Tibial nerve (tissue), 4 donors: ENCODE measurements around the gene SCLT1. TPM values are rescaled to one million over a fixed set of nuclear protein-coding genes. Genes with fewer than 3 reads are reported as not detected.

Source experiments
- DNase-seq, 2 donors: peaks; one replicate each; pipeline ENCODE4 v3.0.0-alpha.2; 2019; ENCODE audit warnings: low spot score in 2 of 2
- H3K27ac ChIP-seq, 4 donors: fragments of 200-600 bp; sonication (generic) in 3 of 4; one replicate each; pipeline ENCODE4 v1.5.1; 2017 to 2019; ENCODE audit warnings: mild to moderate bottlenecking in 1 of 4
- H3K27me3 ChIP-seq, 2 donors: fragments of 200-600 bp; sonication (generic) in 1 of 2; one replicate each; pipeline versions ENCODE4 v1.5.1 to v1.6.0; 2017 to 2019
- H3K36me3 ChIP-seq, 3 donors: fragments of 200-600 bp; sonication (generic); one replicate each; pipeline ENCODE4 v1.5.1; 2018 to 2019
- H3K4me1 ChIP-seq, 4 donors: fragments of 200-600 bp; sonication (generic) in 3 of 4; one replicate each; pipeline ENCODE4 v1.5.1; 2017 to 2019
- H3K4me3 ChIP-seq, 4 donors: fragments of 200-600 bp; sonication (generic) in 3 of 4; one replicate each; pipeline ENCODE4 v1.5.1; 2017 to 2019; ENCODE audit warnings: mild to moderate bottlenecking in 1 of 4, moderate library complexity in 1 of 4
- H3K9me3 ChIP-seq, 4 donors: fragments of 200-600 bp; sonication (generic) in 3 of 4; one replicate each; pipeline ENCODE4 v1.5.1; 2017 to 2019
- CTCF ChIP-seq, 5 experiments: fragments of 200-600 bp in 3 of 5; fragments of 450-650 bp in 2 of 5; sonication (generic) in 3 of 5; IDR thresholded peaks; one replicate each; pipeline ENCODE4 v1.5.1; 2016 to 2019; ENCODE audit warnings: antibody characterized with exemption in 5 of 5, mild to moderate bottlenecking in 3 of 5, moderate library complexity in 2 of 5
- EP300 ChIP-seq, 2 donors: sonication (generic); formaldehyde crosslinking; IDR thresholded peaks; one replicate each; pipeline ENCODE4 v1.6.1; 2017; ENCODE audit warnings: antibody characterized with exemption in 2 of 2, mild to moderate bottlenecking in 1 of 2
- POLR2A ChIP-seq, 2 donors: fragments of 450-650 bp; IDR thresholded peaks; one replicate each; pipeline ENCODE4 v1.6.1; 2017; ENCODE audit warnings: antibody characterized with exemption in 2 of 2, mild to moderate bottlenecking in 2 of 2, moderate library complexity in 2 of 2
- WGBS, 2 donors: methylation state at CpG; one replicate each; pipeline ENCODE4 v1.1.5; 2018; 5-methylcytosine and 5-hydroxymethylcytosine counted together
- total RNA-seq, 4 donors: library from RNA; depleted of rRNA; stranded (reverse); fragments of >200 nt; gene quantifications; one replicate each; pipeline ENCODE4 v1.1.0, GENCODE V29; 2016

SCLT1 gene
- total RNA-seq, 4 donors from 2014 or later: 9.2 to 28.8 (median 18.6) TPM

GRCh38 chr4:128983771-128984485 is 109.4 kb downstream of the SCLT1 start:
- H3K4me1 ChIP-seq: no peaks in the 10 kb centered on the region
- peaks cover 0 to 8% (median 1%) of the 10 kb centered on the region in 4 donors for H3K9me3 ChIP-seq
- 83 to 85% methylated on average over 2 of the region's 2 CpGs for WGBS, 2 donors
- H3K36me3 ChIP-seq: peaks cover 0 to 47% (median 0%) of the 10 kb centered on the region in 3 donors
- TF ChIP-seq POLR2A (IDR thresholded peaks at IDR 0.05) (no peak), EP300 (IDR thresholded peaks at IDR 0.05) (no peak), CTCF (IDR thresholded peaks at IDR 0.05) (no peak)
- H3K27me3 ChIP-seq: no peaks in the 10 kb centered on the region
- H3K27ac ChIP-seq: no peak overlapping the region
- DNase-seq: no peak
- no peak overlapping the region for H3K4me3 ChIP-seq

GRCh38 chr4:128981377-128981776 is 112.0 kb downstream of the SCLT1 start:
- H3K4me1 ChIP-seq: no peaks in the 10 kb centered on the region
- H3K4me3 ChIP-seq: no peak overlapping the region
- no peaks in the 10 kb centered on the region for H3K9me3 ChIP-seq
- no peaks in the 10 kb centered on the region for H3K27me3 ChIP-seq
- no peak for TF ChIP-seq EP300 (IDR thresholded peaks at IDR 0.05)
- no peak for TF ChIP-seq CTCF (IDR thresholded peaks at IDR 0.05)
- no peak for TF ChIP-seq POLR2A (IDR thresholded peaks at IDR 0.05)
- WGBS, 2 donors: 89 to 95% methylated on average over 6 of the region's 6 CpGs
- peaks cover 0 to 23% (median 0%) of the 10 kb centered on the region in 3 donors for H3K36me3 ChIP-seq
- no peak overlapping the region for H3K27ac ChIP-seq
- no peak for DNase-seq

- no peak for DNase-seq
- Histone ChIP-seq H3K36me3 (peaks cover 0 to 18% (median 0%) of the 10 kb centered on the region in 3 donors), H3K27me3 (no peaks in the 10 kb centered on the region), H3K9me3 (no peaks in the 10 kb centered on the region), H3K4me3 (no peak overlapping the region), H3K27ac (no peak overlapping the region), H3K4me1 (no peaks in the 10 kb centered on the region)
- WGBS, 2 donors: 43 to 53% methylated on average over 1 of the region's 1 CpG
- TF ChIP-seq CTCF (IDR thresholded peaks at IDR 0.05) (no peak), EP300 (IDR thresholded peaks at IDR 0.05) (no peak), POLR2A (IDR thresholded peaks at IDR 0.05) (no peak)
These were observed 112.5 kb downstream of the SCLT1 start for GRCh38 chr4:128980816-128981326.

GRCh38 chr4:128979934-128980333 is 113.4 kb downstream of the SCLT1 start:
- Histone ChIP-seq H3K27ac (no peak overlapping the region), H3K36me3 (peaks cover 0 to 14% (median 0%) of the 10 kb centered on the region in 3 donors), H3K9me3 (no peaks in the 10 kb centered on the region), H3K4me1 (no peaks in the 10 kb centered on the region), H3K4me3 (no peak overlapping the region), H3K27me3 (no peaks in the 10 kb centered on the region)
- TF ChIP-seq POLR2A (IDR thresholded peaks at IDR 0.05) (no peak), EP300 (IDR thresholded peaks at IDR 0.05) (no peak), CTCF (IDR thresholded peaks at IDR 0.05) (no peak)
- no peak for DNase-seq

GRCh38 chr4:128978985-128979384 is 114.4 kb downstream of the SCLT1 start:
- no peaks in the 10 kb centered on the region for H3K27me3 ChIP-seq
- H3K4me3 ChIP-seq: no peak overlapping the region
- no peak for DNase-seq
- no peaks in the 10 kb centered on the region for H3K9me3 ChIP-seq
- TF ChIP-seq CTCF (IDR thresholded peaks at IDR 0.05): no peak
- no peak for TF ChIP-seq EP300 (IDR thresholded peaks at IDR 0.05)
- no peak for TF ChIP-seq POLR2A (IDR thresholded peaks at IDR 0.05)
- H3K36me3 ChIP-seq: peaks cover 0 to 14% (median 0%) of the 10 kb centered on the region in 3 donors
- 100% methylated on average over 1 of the region's 1 CpG for WGBS, 2 donors
- no peak overlapping the region for H3K27ac ChIP-seq
- H3K4me1 ChIP-seq: no peaks in the 10 kb centered on the region
